HCT116 (cell line): ENCODE measurements around the gene ADGRG6. TPM values are rescaled to one million over a fixed set of nuclear protein-coding genes. Genes with fewer than 3 reads are reported as not detected.
A peak's percentile ranks its signal among the peaks of the same experiment; 100 is the strongest.

Experiments
- ATAC-seq: fragments of 200-7000 bp; cut with Tn5 transposase; 2 replicates; pipeline ENCODE4 v1.9.1; 2020; ENCODE audit warnings: mild to moderate bottlenecking, moderate library complexity
- BruUV-seq: library from RNA; stranded (reverse); fragments of 400-500 nt; replicated peaks from 2 replicates; lab custom pipeline; 2021; lab: Mats Ljungman, UMichigan
- CTCF ChIA-PET: fragments of 300-600 bp; sonication (Branson Sonifier 250); formaldehyde crosslinking; loops from one replicate; lab custom pipeline; 2021; ENCODE audit warnings: antibody characterized with exemption; lab: Charles Lee
- POLR2A ChIA-PET: fragments of 300-600, 350-600 bp; sonication (Branson Sonifier 250); formaldehyde crosslinking; loops from one replicate; lab custom pipeline; 2021; ENCODE audit warnings: antibody characterized with exemption; lab: Charles Lee
- RAD21 ChIA-PET, 2 experiments: fragments of 300-600 bp; sonication (Branson Sonifier 250); formaldehyde crosslinking; loops; one replicate each; lab custom pipeline; 2023; ENCODE audit warnings: low total read pairs in 2 of 2; ENCODE audit not compliant: uncharacterized antibody in 2 of 2, unreplicated experiment in 2 of 2, low non-redundant PET in 1 of 2; lab: Charles Lee
- DNase-seq: peaks from one replicate; pipeline ENCODE4 v3.0.0-alpha.2; 2010; ENCODE audit warnings: low read depth, low spot score
- H2AFZ ChIP-seq: fragments of 200-600 bp; shearing (Covaris generic), sonication (generic); 2 replicates; pipeline ENCODE4 v1.6.1; 2017; ENCODE audit warnings: low read depth, mixed run types, mixed read lengths, antibody characterized with exemption, low read length; ENCODE audit not compliant: poor library complexity, severe bottlenecking
- H3K27ac ChIP-seq: 2 replicates; pipeline ENCODE4 v1.5.1; 2012; ENCODE audit warnings: low read depth, low read length
- H3K27me3 ChIP-seq: fragments of 200-600 bp; sonication (generic); 2 replicates; pipeline ENCODE4 v1.6.1; 2016; ENCODE audit warnings: mixed run types, low read length, mixed read lengths; ENCODE audit not compliant: insufficient read depth
- H3K36me3 ChIP-seq, 2 experiments: fragments of 200-500 bp in 1 of 2; fragments of 200-600 bp in 1 of 2; sonication (Bioruptor generic) in 1 of 2; sonication (generic) in 1 of 2; 2 replicates each; pipeline versions ENCODE4 v1.5.1 to v1.6.1; 2014 to 2016; ENCODE audit warnings: low read length in 2 of 2, inconsistent platforms in 1 of 2, mixed read lengths in 1 of 2, mixed run types in 1 of 2; ENCODE audit not compliant: insufficient read depth in 2 of 2, control insufficient read depth in 1 of 2
- H3K4me1 ChIP-seq, 2 experiments: fragments of 200-600 bp in 1 of 2; sonication (generic) in 1 of 2; 2 replicates each; pipeline versions ENCODE4 v1.5.1 to v1.6.1; 2012 to 2017; ENCODE audit warnings: low read length in 2 of 2, inconsistent platforms in 1 of 2, mild to moderate bottlenecking in 1 of 2, mixed read lengths in 1 of 2, mixed run types in 1 of 2, moderate library complexity in 1 of 2; ENCODE audit not compliant: insufficient read depth in 2 of 2, control insufficient read depth in 1 of 2
- H3K4me2 ChIP-seq: fragments of 200-600 bp; sonication (generic); 2 replicates; pipeline ENCODE4 v1.6.1; 2017; ENCODE audit warnings: mixed run types, low read length, mixed read lengths
- H3K4me3 ChIP-seq, 2 experiments: fragments of 200-600 bp in 1 of 2; sonication (generic) in 1 of 2; replicated peaks in 1 of 2; 2 replicates each; pipeline ENCODE4 v1.5.1; 2011 to 2016; ENCODE audit warnings: low read length in 2 of 2, control low read depth in 1 of 2, low read depth in 1 of 2, mild to moderate bottlenecking in 1 of 2, mixed read lengths in 1 of 2, mixed run types in 1 of 2
- H3K79me2 ChIP-seq: fragments of 200-600 bp; sonication (generic); 2 replicates; pipeline ENCODE4 v1.6.1; 2017; ENCODE audit warnings: mild to moderate bottlenecking, mixed run types, low read length, moderate library complexity, mixed read lengths; ENCODE audit not compliant: insufficient read depth
- H3K9ac ChIP-seq: fragments of 200-600 bp; sonication (generic); 2 replicates; pipeline ENCODE4 v1.6.1; 2016; ENCODE audit warnings: low read length, mixed read lengths
- H3K9me2 ChIP-seq: fragments of 200-600 bp; sonication (generic), shearing (Covaris generic); 2 replicates; pipeline ENCODE4 v1.6.1; 2017; ENCODE audit warnings: mixed run types, mild to moderate bottlenecking, moderate library complexity; ENCODE audit not compliant: insufficient read depth
- H3K9me3 ChIP-seq, 2 experiments: fragments of 200-500 bp in 1 of 2; fragments of 200-600 bp in 1 of 2; sonication (Bioruptor generic) in 1 of 2; sonication (generic) in 1 of 2; 2 replicates each; pipeline ENCODE4 v1.6.1; 2014 to 2017; ENCODE audit warnings: low read length in 2 of 2, mixed read lengths in 2 of 2, inconsistent platforms in 1 of 2, low read depth in 1 of 2, mild to moderate bottlenecking in 1 of 2, mixed run types in 1 of 2, moderate library complexity in 1 of 2; ENCODE audit not compliant: control insufficient read depth in 1 of 2, insufficient read depth in 1 of 2
- H4K20me1 ChIP-seq: fragments of 200-600 bp; sonication (generic), shearing (Covaris generic); 2 replicates; pipeline ENCODE4 v1.6.1; 2017; ENCODE audit warnings: mixed run types, mild to moderate bottlenecking, moderate library complexity; ENCODE audit not compliant: insufficient read depth
- ATF3 ChIP-seq: IDR thresholded peaks from 2 replicates; pipeline ENCODE4 v1.6.1; 2012
- CBX3 ChIP-seq: IDR thresholded peaks from 2 replicates; pipeline ENCODE4 v1.6.1; 2012; ENCODE audit warnings: low read depth
- EZH2 ChIP-seq: fragments of 200-600 bp; sonication (generic); IDR thresholded peaks from 2 replicates; pipeline ENCODE4 v1.6.1; 2017; ENCODE audit warnings: antibody characterized with exemption, mixed run types
- POLR2A ChIP-seq: IDR thresholded peaks from 2 replicates; pipeline ENCODE4 v1.7.0; 2011; ENCODE audit warnings: borderline replicate concordance; ENCODE audit not compliant: insufficient read depth, insufficient read length; ENCODE audit errors: extremely low read depth
- RAD21 ChIP-seq: IDR thresholded peaks from 2 replicates; pipeline ENCODE4 v1.6.1; 2012; ENCODE audit warnings: low read depth, mild to moderate bottlenecking
- SRF ChIP-seq: IDR thresholded peaks from 2 replicates; pipeline ENCODE4 v1.6.1; 2012; ENCODE audit warnings: low read depth
- YY1 ChIP-seq: IDR thresholded peaks from 2 replicates; pipeline ENCODE4 v1.6.1; 2011; ENCODE audit warnings: low read length, low read depth, moderate library complexity, mild to moderate bottlenecking; ENCODE audit not compliant: insufficient replicate concordance; ENCODE audit errors: extremely low read depth
- ZBTB33 ChIP-seq: IDR thresholded peaks from 2 replicates; pipeline ENCODE4 v1.6.1; 2011; ENCODE audit warnings: mild to moderate bottlenecking, low read length, moderate library complexity; ENCODE audit not compliant: insufficient replicate concordance; ENCODE audit errors: extremely low read depth
- intact Hi-C: fragments of 100-400 bp; cut with micrococcal nuclease; formaldehyde crosslinking; loops from 2 replicates; pipeline ENCODE4 v1.10.0; 2022
- total RNA-seq: library from RNA; stranded (reverse); gene quantifications from one replicate; pipeline ENCODE4 v1.2.1, GENCODE V29; 2021; ENCODE audit not compliant: unreplicated experiment

ADGRG6 gene
- total RNA-seq, 1 experiment from 2014 or later: 67.9 TPM

- intact Hi-C loops: no loop called here
- BruUV-seq: no TSS peak
- TF ChIP-seq EZH2: no peak
- TF ChIP-seq RAD21: no peak
- no peak for TF ChIP-seq CBX3
- no peak for TF ChIP-seq ZBTB33
- TF ChIP-seq YY1: no peak
- no peak for TF ChIP-seq ATF3
- no peak for TF ChIP-seq POLR2A
- no peak for TF ChIP-seq SRF
- Histone ChIP-seq H3K9me2 (no peaks in the 10 kb centered on the region), H3K4me1 (peaks cover 4 to 14% of the 10 kb centered on the region in 2 experiments; a peak in 2 of 4 replicates), H3K36me3 (no peaks in the 10 kb centered on the region), H3K4me3 (no peak overlapping the region), H2AFZ (peak overlapping the region; percentile 69), H4K20me1 (no peaks in the 10 kb centered on the region), H3K79me2 (no peaks in the 10 kb centered on the region), H3K4me2 (no peak overlapping the region), H3K9ac (no peak overlapping the region), H3K27me3 (no peaks in the 10 kb centered on the region), H3K27ac (no peak overlapping the region), H3K9me3 (no peaks in the 10 kb centered on the region)
- ChIA-PET POLR2A (no interaction called here), CTCF (no interaction called here), RAD21 (no interaction called here)
- ATAC-seq (no peak), DNase-seq (no peak)
These were observed 27.2 kb upstream of the ADGRG6 start for GRCh38 chr6:142274656-142275055.
